ENCODE data around the gene ATP8B3.

Gene ATP8B3, protein sequence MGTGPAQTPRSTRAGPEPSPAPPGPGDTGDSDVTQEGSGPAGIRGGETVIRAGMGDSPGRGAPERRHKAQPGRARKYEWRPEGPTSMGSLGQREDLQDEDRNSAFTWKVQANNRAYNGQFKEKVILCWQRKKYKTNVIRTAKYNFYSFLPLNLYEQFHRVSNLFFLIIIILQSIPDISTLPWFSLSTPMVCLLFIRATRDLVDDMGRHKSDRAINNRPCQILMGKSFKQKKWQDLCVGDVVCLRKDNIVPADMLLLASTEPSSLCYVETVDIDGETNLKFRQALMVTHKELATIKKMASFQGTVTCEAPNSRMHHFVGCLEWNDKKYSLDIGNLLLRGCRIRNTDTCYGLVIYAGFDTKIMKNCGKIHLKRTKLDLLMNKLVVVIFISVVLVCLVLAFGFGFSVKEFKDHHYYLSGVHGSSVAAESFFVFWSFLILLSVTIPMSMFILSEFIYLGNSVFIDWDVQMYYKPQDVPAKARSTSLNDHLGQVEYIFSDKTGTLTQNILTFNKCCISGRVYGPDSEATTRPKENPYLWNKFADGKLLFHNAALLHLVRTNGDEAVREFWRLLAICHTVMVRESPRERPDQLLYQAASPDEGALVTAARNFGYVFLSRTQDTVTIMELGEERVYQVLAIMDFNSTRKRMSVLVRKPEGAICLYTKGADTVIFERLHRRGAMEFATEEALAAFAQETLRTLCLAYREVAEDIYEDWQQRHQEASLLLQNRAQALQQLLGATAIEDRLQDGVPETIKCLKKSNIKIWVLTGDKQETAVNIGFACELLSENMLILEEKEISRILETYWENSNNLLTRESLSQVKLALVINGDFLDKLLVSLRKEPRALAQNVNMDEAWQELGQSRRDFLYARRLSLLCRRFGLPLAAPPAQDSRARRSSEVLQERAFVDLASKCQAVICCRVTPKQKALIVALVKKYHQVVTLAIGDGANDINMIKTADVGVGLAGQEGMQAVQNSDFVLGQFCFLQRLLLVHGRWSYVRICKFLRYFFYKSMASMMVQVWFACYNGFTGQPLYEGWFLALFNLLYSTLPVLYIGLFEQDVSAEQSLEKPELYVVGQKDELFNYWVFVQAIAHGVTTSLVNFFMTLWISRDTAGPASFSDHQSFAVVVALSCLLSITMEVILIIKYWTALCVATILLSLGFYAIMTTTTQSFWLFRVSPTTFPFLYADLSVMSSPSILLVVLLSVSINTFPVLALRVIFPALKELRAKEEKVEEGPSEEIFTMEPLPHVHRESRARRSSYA (N-terminal part only)

DNA sequence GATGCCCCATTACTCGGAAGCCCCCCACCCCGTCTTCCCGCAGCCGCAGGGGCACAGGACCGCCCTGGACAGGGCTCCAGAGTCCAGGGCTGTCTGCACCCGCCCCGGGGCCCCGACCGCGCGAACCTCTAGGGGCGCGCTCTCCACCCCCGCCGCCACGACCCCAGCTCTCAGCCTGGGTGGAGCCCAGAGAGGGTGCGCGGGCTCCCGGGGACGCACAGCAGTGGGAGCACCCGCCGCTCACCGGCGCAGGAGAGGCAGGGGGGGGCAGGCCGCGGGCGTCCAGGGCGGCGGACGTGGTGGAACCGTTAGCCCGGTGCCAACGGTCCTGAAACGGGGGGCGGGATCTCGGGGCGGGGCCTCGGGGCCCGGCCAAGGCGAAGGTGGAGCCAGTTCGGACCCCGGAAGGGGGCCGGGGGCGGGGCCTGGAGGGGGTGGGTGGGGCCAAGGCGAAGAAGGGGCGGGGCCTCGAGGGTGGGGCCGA, at the start of gene ATP8B3:
Gene ATP8B3, minus strand, starts transcription at position 335 of the 484 bp plus-strand sequence. CDS start 540 bp downstream, outside the sequence.
- DNase-seq = no peak

DNA sequence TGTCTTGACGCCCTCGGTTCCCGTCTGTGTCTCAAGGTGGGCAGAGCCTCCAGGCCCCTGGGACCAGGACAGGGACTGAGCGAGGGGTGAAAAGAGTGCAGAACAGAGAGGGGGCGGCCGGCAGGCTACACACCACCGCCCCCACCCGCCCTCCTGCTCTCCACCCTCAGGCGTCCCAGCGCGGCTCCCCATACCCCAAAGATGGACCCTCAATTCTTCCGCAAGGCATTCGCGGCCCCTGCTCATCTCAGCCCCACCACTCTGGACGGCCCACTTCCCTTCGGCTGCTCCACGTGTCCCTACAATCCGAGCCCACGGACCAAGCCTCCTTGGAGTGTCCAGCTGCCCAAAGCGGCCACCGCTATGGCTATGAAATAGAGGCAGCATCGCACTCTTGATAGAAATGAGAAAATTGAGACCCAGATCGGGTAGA, 49.5 kb upstream of the ATP8B3 start:
- DNase-seq = no peak

DNA sequence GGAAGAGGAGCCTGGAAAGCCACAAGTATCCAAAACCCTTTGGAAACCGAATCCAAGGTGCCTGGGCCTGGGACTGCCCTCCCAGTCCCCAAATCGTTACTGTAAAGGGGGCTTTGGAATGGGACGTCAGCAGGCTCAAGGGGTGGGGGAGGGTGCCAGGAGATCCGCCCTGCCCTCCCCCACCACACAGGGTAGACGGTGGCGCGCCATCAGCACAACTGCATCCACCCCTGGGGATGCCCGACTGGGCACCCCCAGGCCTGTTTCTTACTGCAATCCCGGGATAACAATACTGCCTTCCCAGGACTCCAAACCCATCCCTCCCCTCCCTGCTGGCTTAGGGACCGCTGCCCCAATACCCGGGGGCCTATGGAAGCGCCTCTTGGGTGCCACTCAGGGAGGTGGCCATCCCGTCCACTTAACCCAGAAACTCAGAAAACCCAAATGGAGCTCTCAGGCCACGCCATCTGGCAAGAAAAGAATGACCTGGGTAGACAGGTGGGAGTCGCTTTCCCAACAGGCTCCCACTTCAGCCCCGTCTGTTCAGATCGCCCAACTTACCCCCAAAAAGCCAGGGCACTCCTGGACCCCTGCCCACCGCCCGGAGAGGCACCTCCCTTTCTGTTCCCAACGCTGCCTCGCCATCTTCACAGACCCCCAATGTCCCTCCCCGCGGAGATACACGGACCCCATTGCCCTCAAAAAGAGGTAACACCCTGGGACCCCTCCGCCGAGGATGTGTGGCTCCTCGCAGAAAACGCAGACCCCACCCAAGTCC, 48.9 kb upstream of the ATP8B3 start:
- DNase-seq = no peak

DNA sequence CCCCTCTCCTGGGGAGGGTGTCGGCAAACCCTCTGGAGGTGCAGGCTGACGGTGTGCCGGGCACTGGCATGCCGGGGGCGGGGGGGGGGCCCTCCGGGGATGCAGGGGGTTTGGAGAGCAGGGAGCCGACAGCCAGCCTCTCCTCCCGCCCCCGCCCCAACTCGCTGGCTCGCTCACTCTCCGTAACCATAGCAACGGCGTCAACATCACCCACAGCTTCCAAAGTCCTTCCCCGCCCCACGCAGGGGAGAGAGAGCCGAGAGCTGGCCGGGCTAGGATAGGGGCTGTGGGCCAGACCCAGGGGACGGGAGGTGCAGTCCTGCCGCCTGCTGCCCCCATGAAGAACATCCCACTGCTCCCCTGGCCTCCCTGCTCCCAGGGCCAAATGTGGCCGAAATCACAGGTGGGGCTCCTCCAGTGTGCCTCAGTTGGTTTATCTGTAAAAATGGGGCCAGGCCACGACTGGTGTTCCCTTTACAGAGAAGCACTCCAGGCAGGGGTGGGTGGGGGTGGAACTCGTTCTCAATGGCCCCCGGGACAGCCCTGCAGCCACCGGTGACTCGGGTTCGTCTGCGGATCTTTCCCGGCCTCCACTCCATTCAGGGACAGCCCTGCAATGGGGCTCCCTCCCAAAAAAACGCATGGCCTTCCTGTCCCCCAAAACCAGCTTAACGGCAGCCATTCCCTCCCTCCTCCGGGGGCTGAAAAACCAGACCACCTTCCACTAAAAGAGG, 48.1 kb upstream of the ATP8B3 start:
- peak; percentile 58 to 67 for DNase-seq

DNA sequence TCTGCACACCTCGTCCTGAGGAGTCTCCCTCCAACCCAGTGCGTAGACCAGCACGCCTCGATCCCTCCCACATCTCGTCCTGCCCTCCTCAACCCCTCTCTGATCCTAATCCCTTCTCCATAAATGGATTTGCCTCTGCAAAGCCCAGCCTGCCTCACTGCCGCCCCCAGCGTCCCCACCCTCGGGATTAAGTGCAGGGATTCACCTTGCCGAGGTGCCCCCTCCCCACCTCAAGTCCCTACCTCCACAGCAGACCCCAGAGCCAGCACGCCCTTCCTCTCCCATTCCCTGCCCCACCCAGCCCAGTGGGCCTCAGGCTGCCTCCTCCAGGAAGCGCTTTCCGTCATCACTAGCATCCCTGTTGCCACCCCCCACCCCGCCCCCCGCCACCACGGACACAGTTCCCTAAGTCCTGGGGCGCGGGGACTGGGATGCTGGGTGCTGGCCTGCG, 47.3 kb upstream of the ATP8B3 start:
- no peak for DNase-seq

DNA sequence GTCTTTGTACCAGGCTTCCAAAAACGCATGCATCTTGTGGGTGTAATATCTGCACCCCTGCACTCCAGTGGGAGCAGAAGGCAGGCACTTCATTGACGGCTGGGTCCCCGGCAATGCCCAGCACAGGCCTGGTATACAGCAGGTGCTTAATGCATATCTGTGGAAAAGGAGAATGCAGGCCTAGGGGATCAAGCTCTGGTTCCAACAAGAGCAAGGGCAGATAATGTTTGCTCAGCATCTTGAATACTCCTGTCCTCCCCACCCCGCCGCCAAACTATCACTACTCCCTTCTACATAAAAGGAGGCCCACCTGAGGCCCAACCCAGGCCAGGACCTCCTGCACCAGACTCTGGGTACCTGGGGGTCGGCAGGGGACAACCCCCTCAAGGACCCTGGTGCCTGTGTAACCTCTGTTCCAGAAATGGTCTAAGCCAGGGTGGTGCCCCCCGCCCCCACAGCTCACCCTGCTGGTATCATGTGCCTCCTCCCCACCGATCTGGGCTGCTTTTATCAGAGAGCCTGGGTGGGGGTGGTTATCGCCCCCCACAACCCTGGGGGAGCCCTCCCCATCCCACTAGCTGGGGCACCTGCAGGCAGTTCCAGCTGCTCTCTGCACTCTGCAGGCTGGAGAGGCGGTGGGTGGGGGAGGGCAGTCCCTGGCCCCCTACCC, 46.5 kb upstream of the ATP8B3 start:
- DNase-seq = no peak

DNA sequence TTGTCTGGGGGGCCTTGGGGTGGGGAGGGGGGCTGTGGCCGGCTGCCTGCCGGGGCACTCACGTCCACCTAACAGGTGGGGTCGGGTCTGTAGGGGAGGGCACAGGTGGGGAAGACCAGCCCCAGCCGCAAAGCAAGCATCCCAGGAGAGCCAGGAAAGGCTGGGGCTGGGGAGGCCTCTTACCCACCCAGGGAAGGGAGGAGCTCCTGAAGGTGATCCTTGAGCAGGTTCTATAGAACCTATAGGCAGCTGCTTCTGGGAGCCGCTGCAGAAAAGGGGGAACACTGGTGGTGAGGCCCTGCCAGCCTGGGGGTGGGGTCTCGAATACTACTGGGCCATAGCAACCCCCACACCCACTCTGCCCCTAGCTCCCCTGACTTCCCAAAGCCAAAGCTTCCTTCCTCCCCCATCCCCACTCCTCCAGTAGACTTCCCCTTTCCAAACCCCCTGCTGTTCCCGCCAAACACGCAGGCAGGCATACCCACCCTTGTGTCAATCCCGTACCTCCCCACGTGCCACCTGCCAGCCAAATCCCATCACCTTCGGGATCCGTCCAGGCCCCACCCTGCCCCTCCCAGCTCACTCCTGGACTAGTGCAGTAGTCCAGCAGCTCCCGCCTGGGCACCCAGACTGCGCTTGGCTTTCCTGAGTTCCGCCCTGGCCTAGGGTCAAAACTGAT, 45.7 kb upstream of the ATP8B3 start:
- no peak for DNase-seq

DNA sequence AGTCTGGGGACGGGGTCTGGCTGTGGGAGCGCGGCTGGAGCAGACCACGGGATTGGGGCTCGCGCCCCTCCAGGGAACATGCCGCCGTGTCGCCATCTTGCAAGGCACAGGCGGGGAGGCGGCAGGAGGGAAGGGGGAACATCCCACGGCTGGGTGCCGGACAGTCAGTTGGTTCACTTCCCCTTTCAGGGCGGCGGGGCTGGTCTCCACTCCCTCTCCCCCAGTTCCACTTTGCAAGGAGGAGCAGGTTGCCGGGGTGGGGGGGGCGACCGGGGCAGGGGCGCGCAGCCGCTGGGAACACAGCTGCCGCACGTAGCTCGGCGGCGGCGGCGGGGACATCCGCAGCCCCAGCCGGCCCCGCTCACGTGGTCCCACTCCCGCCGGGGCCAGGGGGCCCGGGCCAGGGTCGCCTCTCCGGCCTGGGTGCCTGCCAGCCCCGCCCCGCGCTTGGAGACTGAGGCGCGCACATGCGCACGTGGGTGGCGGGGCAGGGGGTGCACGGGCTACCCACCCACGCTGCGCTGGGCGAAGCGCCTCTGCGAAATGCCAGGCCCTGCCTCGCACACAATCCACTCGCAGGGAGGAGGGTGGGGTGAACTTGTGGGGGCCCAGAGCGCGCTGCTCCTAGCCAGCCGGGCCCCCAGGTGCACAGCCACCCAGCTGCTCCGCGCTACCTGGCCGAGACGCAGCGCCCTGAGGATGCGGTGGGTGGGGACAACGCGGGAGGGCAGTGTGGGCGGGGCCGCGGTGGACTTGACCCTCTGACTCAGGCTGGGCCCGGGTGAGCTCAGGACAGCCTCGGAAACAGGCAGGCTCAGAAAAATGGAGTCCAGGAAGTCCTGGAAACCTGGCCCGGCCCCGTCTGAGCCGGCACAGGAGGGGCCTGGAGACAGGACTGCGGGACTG, 44.9 kb upstream of the ATP8B3 start:
- DNase-seq = peak; percentile 76 to 84

DNA sequence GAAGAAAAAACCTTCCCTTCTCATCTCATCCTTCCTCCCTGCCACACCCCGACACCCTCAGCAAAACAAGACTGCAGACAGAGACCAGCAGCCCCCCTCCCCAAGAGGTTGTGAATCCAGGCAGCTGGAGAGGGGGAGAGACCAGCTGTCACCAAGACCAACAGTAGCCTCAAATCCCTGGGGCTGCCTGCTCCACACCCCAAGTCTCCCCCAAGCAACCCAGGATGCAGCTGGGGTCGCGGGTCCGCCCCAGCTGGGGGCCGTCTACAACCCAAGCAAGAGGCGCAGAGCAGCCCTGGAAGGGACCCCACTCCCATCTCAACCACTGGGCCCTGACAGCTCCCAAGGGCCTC, 44.2 kb upstream of the ATP8B3 start:
- no peak for DNase-seq

DNA sequence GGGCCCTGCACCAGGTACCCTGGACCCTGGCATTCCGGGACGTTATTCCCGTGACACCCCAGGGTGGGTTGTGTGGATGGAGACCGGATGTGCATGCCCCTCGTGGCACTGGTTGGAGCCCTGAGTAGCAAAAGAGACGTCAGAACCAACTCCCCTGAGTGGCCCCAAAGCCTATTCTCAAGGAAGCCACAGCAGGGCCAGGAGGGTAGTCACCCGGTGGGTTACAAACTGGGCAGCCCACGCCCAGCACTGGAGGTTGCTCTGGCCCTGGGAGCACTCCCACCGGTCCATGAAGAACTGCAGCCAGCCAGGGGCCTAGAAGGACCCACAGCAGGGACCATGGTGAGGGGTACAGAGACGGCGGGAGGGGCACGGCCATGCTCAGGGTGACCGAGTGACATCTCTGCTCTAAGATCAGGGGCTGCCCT, 43.8 kb upstream of the ATP8B3 start:
- DNase-seq = no peak

DNA sequence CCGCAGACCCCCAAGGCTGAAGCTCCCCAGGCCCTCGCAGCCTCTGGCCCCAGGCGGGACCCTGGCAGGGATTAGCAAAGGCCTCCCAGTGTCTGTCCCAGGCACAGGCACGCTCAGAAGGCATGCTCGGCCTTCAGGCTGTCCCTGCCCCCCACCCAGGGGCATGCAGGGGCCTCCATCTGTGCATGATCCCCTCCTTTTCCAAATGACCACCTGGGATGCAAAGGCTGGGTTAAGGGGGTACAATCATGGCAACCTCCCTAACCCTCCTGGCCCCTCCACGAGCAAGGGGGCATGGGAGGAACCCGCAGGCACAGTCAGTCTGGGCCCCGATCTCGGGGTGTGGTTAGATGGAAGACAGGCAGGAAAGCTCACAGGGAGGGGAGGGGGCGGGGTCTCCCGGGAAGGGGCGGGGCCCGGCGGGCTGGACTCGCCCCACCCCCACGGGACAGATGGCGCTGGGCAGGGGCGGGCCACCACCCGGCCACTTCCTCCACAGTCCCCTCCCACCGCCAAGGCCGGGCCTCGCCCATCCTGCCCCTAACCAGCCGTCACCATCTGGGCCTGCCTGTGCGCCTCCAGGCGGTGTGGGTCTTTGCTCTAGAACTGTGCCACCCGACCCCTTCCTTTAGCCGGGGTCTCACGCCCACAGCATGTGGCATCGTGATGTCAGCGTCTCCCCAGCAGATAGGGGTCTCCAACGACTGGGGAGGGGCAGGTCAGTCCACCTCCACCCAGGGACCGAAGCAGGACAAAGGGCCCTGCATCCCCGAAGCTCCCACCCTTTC, 43.2 kb upstream of the ATP8B3 start:
- DNase-seq = peak; percentile 87 to 94

DNA sequence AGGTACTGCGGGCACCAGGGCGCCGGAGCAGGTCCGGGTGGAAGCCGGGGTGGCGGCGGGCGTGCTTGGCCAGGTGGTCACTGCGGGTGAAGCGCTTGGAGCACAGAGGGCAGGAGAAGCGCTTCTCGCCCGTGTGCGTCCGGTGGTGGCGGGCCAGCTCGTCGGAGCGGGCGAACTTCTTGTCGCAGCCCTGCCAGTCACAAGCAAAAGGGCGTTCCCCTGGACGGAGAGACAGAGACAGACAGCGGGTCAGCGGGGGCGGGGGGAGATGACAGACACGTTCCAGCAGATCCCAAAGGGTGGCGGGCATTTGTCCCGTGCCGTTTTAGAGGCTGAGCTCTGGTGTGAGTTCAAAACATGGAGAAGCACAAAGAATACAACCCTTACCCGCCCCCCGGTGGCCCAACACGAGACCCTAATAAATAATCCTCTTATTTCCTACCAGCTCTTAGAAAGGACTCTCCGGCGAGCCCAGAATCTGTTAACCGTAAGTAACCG, 42.5 kb upstream of the ATP8B3 start:
- peak in 1 of 2 donors; percentile 17 for DNase-seq

DNA sequence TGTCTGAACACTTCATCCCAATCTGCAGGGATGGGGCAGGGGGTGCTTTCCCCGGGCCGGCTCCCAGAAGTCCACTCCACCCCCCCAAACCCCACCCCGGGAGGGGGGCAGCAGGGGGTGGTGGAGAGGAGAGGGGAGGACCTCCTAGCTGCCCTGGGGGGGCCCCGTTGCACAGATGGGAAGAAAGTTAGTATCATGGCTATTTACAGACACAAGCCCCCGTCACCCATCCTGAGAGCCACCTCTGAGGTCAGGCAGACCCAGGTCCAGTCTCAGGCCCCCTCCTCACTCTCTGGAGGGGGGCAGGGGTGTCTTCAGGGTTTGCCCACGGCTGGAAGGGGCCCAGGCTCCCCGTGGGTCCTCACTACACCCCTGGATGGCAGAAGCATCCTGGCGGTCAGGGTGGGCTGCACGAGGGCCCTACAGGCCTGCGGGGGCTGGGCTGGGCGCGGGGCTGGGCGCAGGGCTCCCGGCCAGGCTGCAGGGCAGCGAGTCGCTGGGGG, 42.0 kb upstream of the ATP8B3 start:
- no peak for DNase-seq

DNA sequence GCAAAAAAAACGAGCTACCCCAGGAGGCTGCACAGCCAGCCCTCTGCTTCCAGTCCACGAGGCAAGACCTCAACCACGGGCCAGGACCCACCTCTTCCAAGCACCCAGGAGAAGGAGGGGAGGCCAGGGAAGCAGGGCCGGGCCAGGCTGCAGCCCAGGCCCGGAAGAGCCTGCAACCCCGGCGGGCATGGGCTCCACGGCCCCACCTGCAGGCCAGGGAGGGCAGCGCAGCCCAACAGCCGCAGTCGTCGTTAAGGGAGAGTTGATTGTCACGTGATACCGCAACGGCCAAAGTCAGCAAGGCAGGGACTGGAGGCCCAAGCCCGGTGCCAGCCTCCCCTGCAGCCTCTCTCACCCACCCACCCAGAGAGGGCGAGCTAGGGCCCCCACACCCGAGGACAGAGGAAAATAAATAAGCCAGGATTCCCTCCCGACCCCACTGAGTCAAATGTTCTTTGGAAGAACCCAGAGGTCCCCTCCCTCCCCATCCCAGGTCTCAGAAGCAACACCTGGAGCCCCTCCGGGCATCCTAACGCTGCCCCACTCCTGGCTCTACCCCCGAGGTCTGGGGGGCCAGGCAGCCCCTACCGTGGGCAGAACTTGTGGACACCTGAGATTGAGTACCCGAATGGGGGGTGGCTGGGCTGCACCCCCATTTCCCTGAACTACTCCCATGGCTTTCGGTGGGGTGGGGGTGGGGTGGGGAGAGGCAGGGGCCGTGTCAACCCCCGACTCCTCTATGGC, 41.4 kb upstream of the ATP8B3 start:
- DNase-seq = peak; percentile 74 to 91

DNA sequence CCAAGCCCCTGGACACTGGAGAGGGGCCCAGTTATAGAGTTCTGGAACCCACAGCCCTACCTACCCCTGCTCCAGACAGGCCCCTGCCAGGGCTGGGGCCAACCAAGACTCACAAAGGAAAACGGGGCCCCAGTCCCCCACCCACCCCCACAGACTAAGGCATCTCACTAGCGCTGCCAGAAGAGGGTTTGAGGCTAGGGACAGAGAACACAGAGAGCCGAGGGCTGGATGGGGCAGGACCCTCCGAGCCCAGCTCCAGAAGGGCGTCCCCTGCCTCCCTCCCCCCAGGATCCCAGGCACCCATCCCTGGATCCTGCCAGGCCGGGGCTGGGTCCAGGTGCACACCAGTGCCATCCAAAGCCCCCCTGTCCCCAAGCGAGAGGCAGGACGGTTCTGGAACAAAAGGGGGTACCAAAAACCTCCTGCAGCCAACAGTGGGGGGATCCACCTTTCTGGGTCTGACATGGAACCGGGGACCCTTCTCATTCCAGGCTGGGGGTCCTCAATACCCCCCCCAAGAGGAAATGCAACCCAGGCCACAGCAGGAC, 40.6 kb upstream of the ATP8B3 start:
- DNase-seq = no peak
